DND-41 (cell line): Measurements from ENCODE around the gene AUTS2.

Experiments
- CTCF ChIP-seq: IDR thresholded peaks from 2 replicates; pipeline ENCODE4 v1.5.1; 2012; ENCODE audit warnings: borderline replicate concordance, low read length, moderate library complexity, mild to moderate bottlenecking; ENCODE audit not compliant: poor library complexity, severe bottlenecking; ENCODE audit errors: extremely low read depth
- EZH2 ChIP-seq: IDR thresholded peaks from 3 replicates; pipeline ENCODE4 v1.6.1; 2012; ENCODE audit warnings: borderline replicate concordance, low read depth, mild to moderate bottlenecking, moderate library complexity, low read length, inconsistent platforms; ENCODE audit not compliant: severe bottlenecking

GRCh38 chr7:70472601-70473237 lies 874.4 kb downstream of the AUTS2 start:
- TF ChIP-seq CTCF (no peak), EZH2 (no peak)
